Common myeloid progenitor, CD34-positive (primary cell): Measurements from ENCODE around the gene UMODL1.
"Not testable (repeated sequence)": the region's sequence is repeated elsewhere in the genome, so short reads cannot be mapped to it uniquely, and the experiment has no call there.

Experiments
- CTCF ChIA-PET: fragments of 350-600 bp; sonication (Branson Sonifier 250); formaldehyde crosslinking; loops from one replicate; lab custom pipeline; 2021; ENCODE audit warnings: antibody characterized with exemption; lab: Charles Lee
- POLR2A ChIA-PET: fragments of 350-600 bp; sonication (Branson Sonifier 250); formaldehyde crosslinking; loops from one replicate; lab custom pipeline; 2021; ENCODE audit warnings: antibody characterized with exemption; lab: Charles Lee
- DNase-seq, 3 donors: peaks; one replicate each; pipeline versions ENCODE4 v3.0.0 to v3.0.0-alpha.2; 2013
- H3K27ac ChIP-seq, 2 experiments: 1 replicate in 1 of 2; 2 replicates in 1 of 2; pipeline ENCODE4 v1.7.0; 2013; ENCODE audit warnings: inconsistent platforms in 2 of 2, low read length in 2 of 2, mild to moderate bottlenecking in 2 of 2, low read depth in 1 of 2, moderate library complexity in 1 of 2; ENCODE audit not compliant: severe bottlenecking in 2 of 2, insufficient read depth in 1 of 2, poor library complexity in 1 of 2
- H3K27me3 ChIP-seq, 5 experiments: replicated peaks in 2 of 5; 1 replicate in 3 of 5; 2 replicates in 2 of 5; pipeline versions ENCODE4 v1.6.1 to v1.7.0; 2013; ENCODE audit warnings: low read length in 4 of 5, mild to moderate bottlenecking in 2 of 5, moderate library complexity in 2 of 5, inconsistent platforms in 1 of 5; ENCODE audit not compliant: insufficient read depth in 5 of 5, control insufficient read depth in 4 of 5
- H3K36me3 ChIP-seq, 4 experiments: 1 replicate in 2 of 4; 2 replicates in 2 of 4; pipeline versions ENCODE4 v1.6.1 to v1.7.0; 2013; ENCODE audit warnings: low read length in 3 of 4, control low read depth in 1 of 4, mild to moderate bottlenecking in 1 of 4; ENCODE audit not compliant: control insufficient read depth in 4 of 4, insufficient read depth in 4 of 4
- H3K4me1 ChIP-seq, 4 experiments: 1 replicate in 3 of 4; 2 replicates in 1 of 4; pipeline versions ENCODE4 v1.6.1 to v1.7.1; 2013; ENCODE audit warnings: low read length in 3 of 4, mild to moderate bottlenecking in 3 of 4, control low read depth in 1 of 4, inconsistent platforms in 1 of 4, moderate library complexity in 1 of 4; ENCODE audit not compliant: control insufficient read depth in 4 of 4, insufficient read depth in 4 of 4; ENCODE audit errors: control extremely low read depth in 1 of 4
- H3K4me3 ChIP-seq, 7 experiments: 1 replicate in 4 of 7; 2 replicates in 3 of 7; pipeline versions ENCODE4 v1.5.1 to v1.7.0; 2013; ENCODE audit warnings: mild to moderate bottlenecking in 7 of 7, low read length in 6 of 7, moderate library complexity in 6 of 7, inconsistent platforms in 2 of 7, low read depth in 2 of 7, control low read depth in 1 of 7; ENCODE audit not compliant: insufficient read depth in 4 of 7, control insufficient read depth in 1 of 7; ENCODE audit errors: extremely low read depth in 1 of 7
- H3K9me3 ChIP-seq, 5 experiments: 1 replicate in 4 of 5; 2 replicates in 1 of 5; pipeline versions ENCODE4 v1.6.1 to v1.7.1; 2013; ENCODE audit warnings: low read length in 4 of 5, mild to moderate bottlenecking in 2 of 5, inconsistent platforms in 1 of 5, low read depth in 1 of 5, moderate library complexity in 1 of 5; ENCODE audit not compliant: control insufficient read depth in 4 of 5, insufficient read depth in 2 of 5; ENCODE audit errors: control extremely low read depth in 1 of 5
- WGBS: methylation state at CpG from one replicate; pipeline ENCODE4 v1.1.5; 2013; ENCODE audit not compliant: insufficient coverage; 5-methylcytosine and 5-hydroxymethylcytosine counted together

Gene UMODL1

GRCh38 chr21:42114646-42115045 is 43.5 kb downstream of the UMODL1 start:
- Histone ChIP-seq H3K27ac (no peak overlapping the region), H3K4me1 (peaks cover 17 to 81% (median 71%) of the 10 kb centered on the region in 4 experiments), H3K27me3 (no peaks in the 10 kb centered on the region), H3K4me3 (no peak overlapping the region), H3K9me3 (no peaks in the 10 kb centered on the region), H3K36me3 (no peaks in the 10 kb centered on the region)
- ChIA-PET CTCF (interaction anchor here (0.8 to 2.3 kb wide), 9 partner anchors 10 to 498 kb away, joined by 3 to 10 read pairs (median 5); no protein-coding TSS in a partner anchor), POLR2A (no interaction called here)
- WGBS = 89% methylated on average over 7 of the region's 7 CpGs
- DNase-seq = no peak

DNA sequence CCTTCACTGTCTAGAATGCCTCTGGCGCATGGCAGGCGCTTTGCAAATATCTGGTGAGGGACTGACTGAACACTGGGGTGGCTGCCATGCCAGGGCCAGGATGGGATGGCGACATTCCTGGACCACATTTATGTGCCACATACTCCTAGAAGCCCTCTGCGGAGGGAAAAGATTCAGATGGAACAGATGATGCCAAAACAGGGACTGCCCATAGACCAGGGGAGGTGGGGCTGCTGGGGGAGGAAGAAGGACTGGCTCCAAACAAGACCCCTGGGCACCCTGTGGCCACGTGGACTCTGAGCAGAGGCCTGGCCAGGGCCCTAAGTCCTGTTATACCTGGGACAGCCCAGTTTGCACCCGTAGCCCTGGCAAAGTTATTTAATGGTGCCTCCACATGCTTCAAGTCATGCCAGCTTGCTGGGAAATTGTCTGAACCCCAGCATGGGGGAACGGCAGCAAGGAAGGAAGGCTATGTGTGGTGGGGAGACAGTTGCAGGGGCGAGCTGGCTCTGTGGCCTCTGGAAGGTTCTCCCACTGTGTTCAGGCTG is 44.1 kb downstream of the UMODL1 start:
- Histone ChIP-seq H3K9me3 (no peaks in the 10 kb centered on the region), H3K4me3 (no peak overlapping the region), H3K27me3 (no peaks in the 10 kb centered on the region), H3K36me3 (no peaks in the 10 kb centered on the region), H3K4me1 (peaks cover 21 to 86% (median 77%) of the 10 kb centered on the region in 4 experiments), H3K27ac (no peak overlapping the region)
- WGBS = 84% methylated on average over 8 of the region's 8 CpGs
- ChIA-PET POLR2A (interaction anchor here (3.9 kb wide), 1 partner anchor 105 kb away, joined by 23 read pairs; the partner anchor contains the start of gene ZBTB21), CTCF (interaction anchor here (0.8 to 2.3 kb wide), 8 partner anchors 7 to 299 kb away, joined by 3 to 10 read pairs (median 4); no protein-coding TSS in a partner anchor)
- DNase-seq = no peak

DNA sequence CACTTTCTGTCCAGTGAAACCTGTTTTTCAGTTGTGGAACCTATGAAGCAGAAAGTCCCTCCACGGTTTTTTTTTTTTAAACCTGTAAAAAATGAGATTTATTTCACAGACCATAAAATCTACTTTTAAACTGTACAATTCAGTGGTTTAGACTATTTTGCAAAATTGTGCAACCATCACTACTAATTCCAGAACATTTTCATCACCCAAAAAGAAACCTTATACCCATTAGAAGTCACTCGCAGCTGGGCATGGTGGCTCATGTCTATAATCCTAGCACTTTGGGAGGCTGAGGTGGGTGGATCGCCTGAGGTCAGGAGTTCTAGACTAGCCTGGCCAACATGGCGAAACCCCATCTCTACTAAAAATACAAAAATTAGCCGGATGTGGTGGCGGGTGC is 45.4 kb downstream of the UMODL1 start:
- H3K9me3 ChIP-seq, H3K27me3 ChIP-seq, H3K36me3 ChIP-seq, H3K4me3 ChIP-seq, DNase-seq: not testable (repeated sequence)
- CTCF ChIA-PET = interaction anchor here (0.6 to 2.8 kb wide), 19 partner anchors 9 to 505 kb away, joined by 3 to 55 read pairs (median 4); no protein-coding TSS in a partner anchor
- peaks cover 29 to 89% (median 82%) of the 10 kb centered on the region in 4 experiments for H3K4me1 ChIP-seq
- 60% methylated on average over 1 of the region's 6 CpGs for WGBS
- POLR2A ChIA-PET = interaction anchor here (2.5 to 3.9 kb wide), 4 partner anchors 8 to 183 kb away, joined by 13 to 24 read pairs (median 20); partner anchors contain the start of gene ZBTB21
- peak overlapping the region in 1 of 2 experiments; percentile 69 for H3K27ac ChIP-seq

GRCh38 chr21:42117229-42117966 is 46.3 kb downstream of the UMODL1 start:
- Histone ChIP-seq H3K4me3 (peak overlapping the region in 1 of 7 experiments; percentile 66), H3K27me3 (no peaks in the 10 kb centered on the region), H3K27ac (peak overlapping the region; percentile 96 to 97), H3K4me1 (peaks cover 29 to 89% (median 82%) of the 10 kb centered on the region in 4 experiments), H3K9me3 (no peaks in the 10 kb centered on the region), H3K36me3 (no peaks in the 10 kb centered on the region)
- WGBS = 15% methylated on average over 12 of the region's 15 CpGs
- ChIA-PET CTCF (interaction anchor here (0.6 to 2.8 kb wide), 44 partner anchors 8 to 506 kb away, joined by 3 to 55 read pairs (median 4); partner anchors contain the start of gene ZBTB21), POLR2A (interaction anchor here (0.6 to 3.9 kb wide), 10 partner anchors 9 to 267 kb away, joined by 3 to 24 read pairs (median 6); partner anchors contain the start of gene ZBTB21)
- DNase-seq = peak; percentile 86 to 90 (median 86)

DNA sequence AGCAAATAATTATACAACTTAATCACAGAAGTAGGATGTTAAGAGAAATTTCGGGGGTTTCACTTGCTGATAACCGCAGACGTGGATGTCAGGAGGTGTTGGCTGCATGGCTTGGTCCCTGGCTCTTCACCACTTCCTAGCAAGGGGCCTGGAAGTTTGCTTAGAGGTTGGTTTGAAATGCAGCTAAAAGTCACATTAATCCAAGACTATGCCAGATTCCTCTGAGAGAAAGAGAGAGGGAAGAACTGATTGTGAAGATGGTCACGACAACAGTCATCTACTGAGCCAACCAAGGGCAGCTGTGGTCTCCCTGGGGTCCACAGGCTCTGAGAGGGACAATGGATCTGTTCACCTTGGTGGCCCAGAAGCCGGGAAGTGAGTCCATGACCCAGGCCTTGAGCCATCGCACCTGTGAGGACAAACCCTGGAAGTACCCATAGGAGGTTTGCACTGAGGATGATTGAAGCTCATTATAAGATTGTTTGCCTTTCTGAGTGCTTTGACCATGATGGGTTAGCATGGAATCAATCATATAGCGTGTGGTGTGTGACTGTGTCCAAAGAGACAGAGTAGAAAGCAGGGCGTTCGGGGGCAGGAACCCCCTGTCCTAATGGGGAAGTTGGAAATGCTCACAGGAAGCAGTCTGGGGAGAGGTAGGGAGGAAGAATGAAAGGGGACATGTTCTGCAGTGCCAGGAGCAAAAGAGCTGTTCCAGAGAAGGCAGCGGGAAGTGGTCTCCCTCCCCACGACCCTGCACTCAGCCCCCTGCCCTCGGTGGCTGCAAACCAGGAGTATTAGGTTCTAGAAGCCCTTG is 47.1 kb downstream of the UMODL1 start:
- DNase-seq = peak; percentile 52 to 85 (median 72)
- Histone ChIP-seq H3K9me3 (no peaks in the 10 kb centered on the region), H3K4me3 (peak overlapping the region in 6 of 7 experiments; percentile 20 to 66 (median 42)), H3K27me3 (no peaks in the 10 kb centered on the region), H3K36me3 (no peaks in the 10 kb centered on the region), H3K4me1 (peaks cover 29 to 89% (median 82%) of the 10 kb centered on the region in 4 experiments), H3K27ac (peak overlapping the region; percentile 96 to 97)
- CTCF ChIA-PET = interaction anchor here (0.7 to 2.8 kb wide), 43 partner anchors 7 to 505 kb away, joined by 3 to 55 read pairs (median 4); partner anchors contain the start of gene ZBTB21
- 11% methylated on average over 10 of the region's 12 CpGs for WGBS
- POLR2A ChIA-PET = interaction anchor here (0.6 to 3.9 kb wide), 17 partner anchors 10 to 346 kb away, joined by 3 to 24 read pairs (median 5); partner anchors contain the start of genes PRDM15 and ZBTB21

DNA sequence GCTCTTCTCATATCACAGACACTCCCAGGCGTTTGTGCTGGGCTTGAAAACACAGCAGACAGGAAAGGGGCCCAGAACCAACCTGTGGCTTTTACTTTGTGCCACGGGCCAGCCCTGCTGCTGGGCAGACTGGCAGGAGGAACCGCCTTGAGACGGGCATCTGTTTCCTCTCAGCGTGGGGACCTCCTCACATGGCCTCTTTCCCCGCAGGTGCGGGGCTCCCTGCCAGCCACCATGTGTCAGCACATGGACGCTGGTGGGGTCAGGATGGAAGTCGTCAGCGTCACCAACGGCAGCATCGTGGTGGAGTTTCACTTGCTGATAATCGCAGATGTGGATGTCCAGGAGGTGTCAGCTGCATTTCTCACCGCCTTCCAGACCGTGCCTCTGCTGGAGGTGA is 47.8 kb downstream of the UMODL1 start:
- CTCF ChIA-PET = interaction anchor here (0.6 to 2.8 kb wide), 16 partner anchors 11 to 418 kb away, joined by 3 to 55 read pairs (median 7); no protein-coding TSS in a partner anchor
- Histone ChIP-seq H3K4me1 (peaks cover 29 to 89% (median 84%) of the 10 kb centered on the region in 4 experiments), H3K27me3 (no peaks in the 10 kb centered on the region), H3K36me3 (no peaks in the 10 kb centered on the region), H3K27ac (peak overlapping the region; percentile 96 to 97), H3K4me3 (peak overlapping the region in 4 of 7 experiments; percentile 33 to 66 (median 46)), H3K9me3 (no peaks in the 10 kb centered on the region)
- DNase-seq = peak; percentile 98 to 100 (median 100)
- WGBS = 0% methylated on average over 11 of the region's 15 CpGs
- POLR2A ChIA-PET = interaction anchor here (0.9 to 3.9 kb wide), 14 partner anchors 11 to 345 kb away, joined by 3 to 24 read pairs (median 6); partner anchors contain the start of genes PRDM15 and ZBTB21
